VCaP (cell line): ENCODE results near the gene CADPS.

Experiments
- H3K27ac ChIP-seq: fragments of 450-650 bp; 2 replicates; pipeline ENCODE4 v1.5.1; 2017
- CTCF ChIP-seq: fragments of 450-650 bp; conservative IDR thresholded peaks from 2 replicates; pipeline ENCODE4 v1.5.1; 2017; ENCODE audit warnings: mild to moderate bottlenecking, moderate library complexity

CADPS gene

DNA sequence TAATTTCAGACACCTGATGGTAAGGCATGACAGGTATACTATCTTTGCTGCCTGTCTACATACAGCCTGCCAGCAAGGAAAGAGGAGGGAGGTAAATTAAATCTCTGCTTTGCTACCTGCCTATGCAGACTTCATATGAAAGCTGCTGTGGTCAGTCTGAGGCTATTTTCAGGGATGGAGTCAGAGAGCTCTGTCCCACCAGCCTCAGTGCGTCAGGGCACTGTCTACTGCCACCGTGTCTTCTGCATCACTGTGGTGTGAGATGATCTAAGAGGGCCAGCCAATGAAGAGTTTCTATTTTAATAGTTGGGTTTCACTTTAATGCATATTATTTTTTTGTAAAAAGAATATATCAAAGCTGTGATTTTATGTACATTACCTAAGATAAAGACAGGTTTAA is 125.6 kb downstream of the CADPS start:
- no peak for TF ChIP-seq CTCF
- no peak overlapping the region for H3K27ac ChIP-seq

DNA sequence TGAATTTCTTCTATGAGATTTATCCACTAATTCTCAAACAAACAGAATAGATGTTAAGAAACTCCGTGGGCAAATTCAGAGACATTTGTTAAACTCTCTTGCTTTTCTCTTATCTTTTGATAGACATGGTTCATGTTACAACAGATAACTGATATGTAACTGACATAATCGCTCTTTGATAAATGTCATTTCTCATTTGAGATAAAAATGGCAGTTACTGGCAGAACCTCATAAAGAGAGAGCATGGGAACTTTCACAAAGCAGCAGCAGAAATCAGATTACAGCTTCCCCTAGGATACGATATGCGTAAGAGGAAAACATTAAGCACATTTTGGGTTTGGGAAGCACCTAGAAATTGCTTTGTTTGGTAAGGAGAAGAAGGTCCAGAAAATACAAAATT is 126.1 kb downstream of the CADPS start:
- H3K27ac ChIP-seq, result no peak overlapping the region
- no peak for TF ChIP-seq CTCF

DNA sequence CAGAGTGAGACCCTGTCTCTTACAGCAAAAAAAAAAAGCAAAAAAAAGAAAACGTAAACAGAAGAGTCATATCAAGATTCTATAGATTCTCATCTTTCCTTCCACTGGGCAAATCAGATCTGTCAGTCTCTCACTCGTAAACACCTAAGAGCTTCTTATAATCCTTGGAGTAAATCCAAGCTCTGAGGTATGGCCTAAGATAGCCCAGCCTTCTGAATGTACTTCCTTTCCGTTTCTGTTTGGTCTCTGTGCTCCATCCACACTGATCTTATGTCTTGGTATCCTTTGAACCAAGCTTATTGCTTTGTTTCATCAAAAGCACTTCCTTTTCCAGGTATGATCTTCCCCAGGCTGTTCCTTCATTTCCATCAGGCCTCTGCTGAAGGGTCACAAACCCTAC is 137.8 kb downstream of the CADPS start:
- no peak for TF ChIP-seq CTCF
- no peak overlapping the region for H3K27ac ChIP-seq

DNA sequence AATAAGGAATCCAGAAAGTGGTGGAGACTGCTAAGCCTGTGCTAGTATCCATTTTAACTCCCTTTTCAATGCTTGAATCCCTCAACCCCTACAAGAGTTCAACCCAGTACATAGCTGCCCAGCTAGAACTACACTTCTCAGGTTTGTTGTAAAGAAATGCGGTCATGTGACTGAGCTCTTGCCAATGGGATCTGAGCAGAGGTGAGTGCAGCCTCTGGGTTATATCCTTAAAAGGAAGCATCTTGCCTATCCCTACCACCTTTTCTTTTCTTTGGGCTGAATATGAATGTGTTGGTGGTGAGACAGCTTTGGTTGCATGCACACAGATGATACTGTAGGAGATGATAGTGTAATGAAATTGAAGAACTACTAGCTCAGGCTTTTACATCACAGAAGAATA is 139.7 kb downstream of the CADPS start:
- no peak overlapping the region for H3K27ac ChIP-seq
- no peak for TF ChIP-seq CTCF

DNA sequence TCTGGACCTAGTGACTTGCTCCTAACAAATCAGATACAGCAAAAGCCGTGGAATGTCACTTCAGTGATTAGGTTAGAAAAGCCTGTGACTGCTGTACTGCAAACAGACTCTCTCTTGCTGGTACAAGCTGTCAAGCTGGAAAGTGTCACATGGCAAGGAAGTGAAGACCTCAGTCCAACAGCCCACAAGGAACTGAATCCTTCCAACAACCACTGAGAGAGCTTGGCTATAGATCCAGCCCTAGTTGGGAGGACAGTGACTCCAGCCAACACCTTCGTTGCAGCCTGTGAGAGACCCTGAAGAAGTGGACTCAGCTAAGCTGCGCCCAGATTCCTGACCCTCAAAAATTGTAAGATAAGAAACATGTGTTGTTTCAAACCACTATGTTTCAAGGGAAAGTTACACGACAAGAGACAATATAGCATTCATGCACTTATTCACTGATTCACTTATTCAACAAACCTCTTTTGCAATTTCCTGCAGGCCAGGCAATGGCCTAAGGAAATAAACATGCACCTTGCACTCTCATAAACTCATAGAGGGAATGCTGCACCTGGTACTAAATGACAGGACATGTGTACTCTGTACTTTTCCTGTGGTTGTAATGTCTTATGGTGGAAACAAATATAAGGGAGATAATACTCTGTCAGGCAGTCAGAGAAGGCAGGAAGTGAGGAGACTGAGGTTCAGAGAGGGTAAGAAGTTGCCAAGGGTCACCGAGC is 142.9 kb downstream of the CADPS start:
- H3K27ac ChIP-seq, result no peak overlapping the region
- no peak for TF ChIP-seq CTCF

DNA sequence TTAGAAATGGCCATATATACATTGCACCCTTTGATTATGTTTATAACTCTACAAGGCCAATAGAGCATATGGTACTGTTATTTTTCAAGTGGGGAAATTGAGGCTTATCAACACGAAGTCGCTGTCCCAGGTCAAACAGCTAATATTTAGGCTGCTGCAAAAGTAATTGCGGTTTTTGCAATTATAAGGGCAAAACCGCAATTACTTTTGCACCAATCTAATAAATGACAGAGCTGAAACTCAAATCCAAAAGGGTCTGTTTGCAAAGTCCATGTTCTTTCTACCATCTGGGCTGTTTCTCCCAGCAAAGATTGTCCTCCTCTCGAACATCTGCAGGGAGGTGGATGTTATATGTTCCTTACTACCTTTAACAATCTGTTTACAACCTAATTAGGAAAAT is 147.2 kb downstream of the CADPS start:
- no peak for TF ChIP-seq CTCF
- no peak overlapping the region for H3K27ac ChIP-seq

GRCh38 chr3:62727536-62727935 is 147.7 kb downstream of the CADPS start:
- no peak for TF ChIP-seq CTCF
- H3K27ac ChIP-seq, result no peak overlapping the region
